ENCODE data around the gene SPINK5.

SPINK5 gene

GRCh38 chr5:148104226-148104625 lies 40.4 kb downstream of the SPINK5 start:
- no peak for FAIRE-seq

GRCh38 chr5:148107608-148108007 lies 43.8 kb downstream of the SPINK5 start:
- no peak for FAIRE-seq

- FAIRE-seq, result no peak
Measured at GRCh38 chr5:148113243-148113642, 49.5 kb downstream of the SPINK5 start.

DNA sequence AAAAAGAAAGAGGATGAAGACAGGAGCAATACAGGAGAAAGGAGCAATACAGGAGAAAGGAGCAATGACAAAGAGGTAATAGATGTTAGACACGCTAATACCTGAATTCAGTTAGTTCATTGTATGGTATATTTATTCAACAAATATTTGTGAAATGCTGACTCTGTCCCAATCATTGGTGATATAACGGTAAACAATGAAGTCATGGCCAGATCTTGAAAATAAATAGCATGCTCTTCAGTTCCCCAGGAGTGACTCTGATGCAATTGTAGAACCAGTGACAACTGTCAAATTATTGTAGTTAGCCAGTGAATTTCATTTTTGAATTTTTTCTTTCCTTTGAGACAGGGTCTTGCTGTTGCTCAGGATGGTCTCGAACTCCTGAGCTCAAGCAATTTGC lies 56.5 kb downstream of the SPINK5 start:
- FAIRE-seq, result no peak

DNA sequence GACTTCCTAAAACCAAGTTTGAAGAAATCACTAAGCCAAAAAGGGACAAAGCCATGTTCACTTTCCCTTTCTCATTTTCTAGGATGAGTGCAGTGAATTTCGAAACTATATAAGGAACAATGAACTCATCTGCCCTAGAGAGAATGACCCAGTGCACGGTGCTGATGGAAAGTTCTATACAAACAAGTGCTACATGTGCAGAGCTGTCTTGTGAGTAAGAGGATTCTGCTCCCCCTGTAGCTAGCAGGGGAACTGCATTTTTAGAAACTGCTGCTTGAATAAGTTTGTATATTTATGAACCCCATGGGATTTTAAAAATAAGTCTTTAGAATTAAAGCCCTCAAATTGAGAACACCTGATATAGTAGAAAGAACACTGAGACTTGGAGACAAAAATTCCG lies 61.9 kb downstream of the SPINK5 start:
- FAIRE-seq, result no peak

DNA sequence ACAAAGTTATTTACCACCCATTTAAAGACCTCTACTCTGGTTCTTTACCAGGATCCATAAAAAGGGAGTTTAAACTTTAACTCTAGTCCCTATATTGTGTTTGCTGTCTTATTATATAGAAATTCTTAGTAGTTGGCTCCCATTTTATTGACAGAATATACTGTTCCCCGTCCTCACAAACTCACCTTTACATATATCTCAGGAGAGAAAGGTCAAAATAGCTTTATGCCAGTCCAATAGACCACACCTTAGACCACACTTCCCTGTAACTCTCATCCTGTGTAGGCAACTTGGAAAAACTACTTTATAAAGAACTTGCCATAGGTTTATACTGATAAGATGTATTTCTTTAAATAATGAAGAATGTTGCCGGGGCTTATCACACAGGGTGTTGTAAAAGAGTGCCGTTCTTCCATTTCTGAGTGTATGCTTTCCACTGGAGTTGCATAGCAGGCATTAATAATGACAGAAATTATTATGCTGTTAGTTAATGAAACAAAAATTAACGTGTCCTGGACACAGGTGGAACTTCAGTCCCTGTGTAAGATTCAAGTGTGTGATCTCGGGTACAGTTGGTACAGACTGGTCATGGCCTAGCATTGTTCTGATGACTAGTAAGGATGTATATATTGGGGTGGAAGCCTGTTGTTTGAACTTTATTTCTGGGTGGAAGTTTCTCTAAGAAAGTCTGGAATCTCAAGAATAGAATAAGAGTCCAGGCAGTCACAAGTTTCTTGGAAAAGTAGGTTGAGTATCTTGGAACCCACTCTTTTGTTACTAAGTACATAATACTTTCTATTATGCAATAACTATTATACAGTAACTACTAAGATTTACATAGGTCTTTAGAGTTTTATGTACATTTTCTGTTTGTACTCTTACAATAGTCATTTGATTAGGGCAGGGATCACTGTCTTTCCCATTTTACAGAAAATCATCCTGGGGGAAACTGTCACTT lies 71.6 kb downstream of the SPINK5 start:
- no peak for FAIRE-seq

- FAIRE-seq, result no peak
Measured at GRCh38 chr5:148140846-148141245, 77.1 kb downstream of the SPINK5 start.

DNA sequence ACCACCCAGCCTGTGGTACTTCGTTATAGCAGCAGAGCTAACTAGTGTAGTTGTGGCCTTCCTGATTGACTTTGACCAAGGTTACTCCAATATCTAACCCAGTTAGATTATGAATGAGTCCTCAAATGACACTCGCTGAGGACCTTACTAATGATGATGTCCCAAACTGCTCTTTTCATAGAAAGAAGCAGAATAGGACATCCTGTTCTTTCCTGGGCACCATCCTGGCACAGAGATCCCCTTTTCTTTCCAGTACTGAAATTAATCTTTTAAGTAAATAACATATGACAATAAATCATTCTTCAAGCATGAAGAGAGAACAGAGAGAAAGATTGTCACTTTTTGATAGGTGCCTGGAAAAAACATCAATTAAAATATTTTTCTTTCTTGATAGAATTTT lies 77.9 kb downstream of the SPINK5 start:
- FAIRE-seq, result no peak

DNA sequence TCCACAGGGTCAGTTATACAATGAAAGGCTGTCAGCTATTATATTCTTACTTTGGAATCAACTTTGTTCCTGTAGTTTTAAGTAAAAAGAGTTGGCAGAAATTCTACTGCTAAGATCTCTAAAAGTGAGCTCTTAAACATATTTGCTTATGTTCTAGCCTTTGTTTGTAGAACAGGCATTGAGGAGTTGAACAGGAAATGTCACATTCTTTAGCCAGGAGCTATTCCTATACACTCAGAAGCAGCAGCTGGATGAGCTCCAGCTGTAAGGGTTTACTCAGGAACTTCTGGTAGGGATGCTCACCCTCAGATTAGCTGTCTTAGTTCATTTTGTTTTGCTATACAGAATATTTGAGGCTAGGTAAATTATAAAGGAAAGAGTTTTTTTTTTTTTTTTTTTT lies 82.1 kb downstream of the SPINK5 start:
- FAIRE-seq, result no peak

- no peak for FAIRE-seq
Measured at GRCh38 chr5:148146487-148146886, 82.7 kb downstream of the SPINK5 start.

- FAIRE-seq, result no peak
Measured at GRCh38 chr5:148147415-148147814, 83.6 kb downstream of the SPINK5 start.

GRCh38 chr5:148151872-148152271 lies 88.1 kb downstream of the SPINK5 start:
- no peak for FAIRE-seq

DNA sequence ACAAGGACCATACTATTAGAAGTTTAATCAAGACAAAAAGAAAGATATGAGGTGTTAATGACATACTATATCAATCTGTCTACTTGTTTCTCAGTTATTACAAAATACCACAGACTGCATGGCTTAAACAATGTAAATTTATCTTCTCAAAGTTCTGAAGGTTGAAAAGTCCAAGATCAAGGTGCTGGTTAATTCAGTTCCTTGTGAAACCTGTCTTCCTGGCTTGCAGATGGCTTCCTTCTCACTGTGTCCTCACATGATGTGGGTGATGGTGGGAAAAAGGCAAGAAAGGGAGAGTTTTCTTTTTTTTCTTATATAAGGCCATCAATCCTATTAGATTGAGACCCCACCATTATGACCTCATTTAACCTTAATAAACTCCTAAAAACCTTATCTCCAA lies 89.0 kb downstream of the SPINK5 start:
- FAIRE-seq, result no peak

GRCh38 chr5:148156609-148157008 lies 92.8 kb downstream of the SPINK5 start:
- FAIRE-seq, result no peak

GRCh38 chr5:148162038-148162437 lies 98.3 kb downstream of the SPINK5 start:
- FAIRE-seq, result no peak

DNA sequence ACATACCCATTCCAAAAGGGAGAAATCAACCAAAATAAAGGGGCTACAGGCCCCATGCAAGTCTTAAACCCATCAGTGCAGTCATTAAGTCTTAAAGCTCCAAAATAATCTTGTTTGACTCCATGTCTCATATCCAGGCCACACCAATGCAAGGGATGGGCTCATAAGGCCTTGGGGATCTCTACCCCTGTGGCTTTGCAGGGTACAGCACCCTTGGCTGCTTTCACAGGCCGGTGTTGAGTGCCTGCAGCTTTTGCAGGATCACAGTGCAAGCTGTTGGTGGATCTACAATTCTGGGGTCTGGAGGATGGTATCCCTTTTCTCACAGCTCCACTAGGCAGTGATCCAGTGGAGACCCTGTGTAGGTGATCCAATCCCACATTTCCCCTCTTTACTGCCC lies 99.6 kb downstream of the SPINK5 start:
- no peak for FAIRE-seq

GRCh38 chr5:148166550-148167283 lies 102.9 kb downstream of the SPINK5 start:
- no peak for FAIRE-seq

GRCh38 chr5:148168246-148168645 lies 104.5 kb downstream of the SPINK5 start, which contains the start of gene SPINK14:
TSS of gene SPINK14 (plus strand) at chr5:148168546. CDS start at chr5:148169733, 1,187 bp downstream.
- FAIRE-seq, result no peak

GRCh38 chr5:148172377-148172776 lies 108.6 kb downstream of the SPINK5 start:
- no peak for FAIRE-seq

- FAIRE-seq, result no peak
Measured at GRCh38 chr5:148176480-148176879, 112.7 kb downstream of the SPINK5 start.

DNA sequence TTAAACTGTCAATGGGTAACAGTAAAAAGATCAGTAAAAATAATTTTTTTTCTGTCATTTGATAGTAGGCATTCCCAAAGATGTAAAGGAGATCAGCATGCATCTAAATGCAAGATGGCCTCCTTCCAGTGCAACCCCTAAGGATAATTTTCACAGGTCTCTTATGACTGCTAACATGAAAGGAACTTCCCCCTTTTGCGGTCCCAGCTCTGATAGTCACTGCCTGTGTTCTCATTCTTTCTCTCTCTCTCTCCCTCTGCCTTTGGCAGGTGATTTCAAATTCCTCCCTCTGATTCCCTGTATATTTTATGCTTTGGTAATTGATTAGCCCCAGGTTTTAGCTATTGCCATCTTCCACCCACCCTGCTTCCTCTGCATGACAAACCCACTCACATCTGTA lies 113.4 kb downstream of the SPINK5 start:
- FAIRE-seq, result no peak

- FAIRE-seq, result peak; percentile 73
Measured at GRCh38 chr5:148179234-148179824, 115.5 kb downstream of the SPINK5 start.

GRCh38 chr5:148186248-148187003 lies 122.6 kb downstream of the SPINK5 start:
- FAIRE-seq, result no peak
